Measurements from ENCODE around the gene OR56A5.
"Not testable (repeated sequence)": the region's sequence is repeated elsewhere in the genome, so short reads cannot be mapped to it uniquely, and the experiment has no call there.

OR56A5 gene

GRCh38 chr11:5966958-5967357 lies 1.3 kb downstream of the OR56A5 start:
- TF ChIP-seq, protein P1, sequence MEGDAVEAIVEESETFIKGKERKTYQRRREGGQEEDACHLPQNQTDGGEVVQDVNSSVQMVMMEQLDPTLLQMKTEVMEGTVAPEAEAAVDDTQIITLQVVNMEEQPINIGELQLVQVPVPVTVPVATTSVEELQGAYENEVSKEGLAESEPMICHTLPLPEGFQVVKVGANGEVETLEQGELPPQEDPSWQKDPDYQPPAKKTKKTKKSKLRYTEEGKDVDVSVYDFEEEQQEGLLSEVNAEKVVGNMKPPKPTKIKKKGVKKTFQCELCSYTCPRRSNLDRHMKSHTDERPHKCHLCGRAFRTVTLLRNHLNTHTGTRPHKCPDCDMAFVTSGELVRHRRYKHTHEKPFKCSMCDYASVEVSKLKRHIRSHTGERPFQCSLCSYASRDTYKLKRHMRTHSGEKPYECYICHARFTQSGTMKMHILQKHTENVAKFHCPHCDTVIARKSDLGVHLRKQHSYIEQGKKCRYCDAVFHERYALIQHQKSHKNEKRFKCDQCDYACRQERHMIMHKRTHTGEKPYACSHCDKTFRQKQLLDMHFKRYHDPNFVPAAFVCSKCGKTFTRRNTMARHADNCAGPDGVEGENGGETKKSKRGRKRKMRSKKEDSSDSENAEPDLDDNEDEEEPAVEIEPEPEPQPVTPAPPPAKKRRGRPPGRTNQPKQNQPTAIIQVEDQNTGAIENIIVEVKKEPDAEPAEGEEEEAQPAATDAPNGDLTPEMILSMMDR (IDR thresholded peaks at IDR 0.05), result no peak
- Histone ChIP-seq H3K9ac (no peak overlapping the region), H3K4me1 (no peaks in the 10 kb centered on the region), H3K79me2 (no peaks in the 10 kb centered on the region), H3K4me2 (ENCODE audit: low read length) (no peak overlapping the region), H3K4me3 (ENCODE audit: low read depth, low read length) (no peak overlapping the region), H3K27me3 (ENCODE audit: control insufficient read depth, insufficient read depth, low read length) (no peaks in the 10 kb centered on the region), H3K27ac (no peak overlapping the region), H3K36me3 (ENCODE audit: control insufficient read depth, insufficient read depth, low read length) (no peaks in the 10 kb centered on the region), H3K9me3 (ENCODE audit: control insufficient read depth, low read length) (no peaks in the 10 kb centered on the region), H2AFZ (no peak overlapping the region)

DNA sequence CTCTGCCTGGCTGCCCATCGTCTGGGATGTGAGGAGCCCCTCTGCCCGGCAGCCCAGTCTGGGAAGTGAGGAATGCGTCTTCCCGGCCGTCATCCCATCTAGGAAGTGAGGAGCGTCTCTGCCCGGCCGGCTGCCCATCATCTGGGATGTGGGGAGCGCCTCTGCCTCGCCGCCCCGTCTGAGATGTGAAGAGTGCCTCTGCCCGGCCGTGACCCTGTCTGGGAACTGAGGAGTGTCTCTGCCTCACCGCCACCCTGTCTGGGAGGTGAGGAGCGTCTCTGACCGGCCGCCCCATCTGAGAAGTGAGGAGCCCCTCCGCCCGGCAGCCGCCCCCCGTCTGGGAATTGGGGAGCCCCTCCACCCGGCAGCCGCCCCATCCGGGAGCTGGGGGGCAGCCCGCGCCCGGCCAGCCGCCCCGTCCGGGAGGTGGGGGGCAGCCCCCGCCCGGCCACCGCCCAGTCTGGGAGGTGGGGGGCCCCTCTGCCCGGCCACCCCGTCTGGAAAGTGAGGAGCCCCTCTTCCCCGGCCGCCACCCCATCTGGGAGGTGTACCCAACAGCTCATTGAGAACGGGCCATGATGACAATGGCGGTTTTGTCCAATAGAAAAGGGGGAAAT lies 7.5 kb downstream of the OR56A5 start:
- not testable (repeated sequence) for H3K36me3 ChIP-seq (ENCODE audit: control insufficient read depth, insufficient read depth, low read length); H3K4me3 ChIP-seq (ENCODE audit: low read depth, low read length)

DNA sequence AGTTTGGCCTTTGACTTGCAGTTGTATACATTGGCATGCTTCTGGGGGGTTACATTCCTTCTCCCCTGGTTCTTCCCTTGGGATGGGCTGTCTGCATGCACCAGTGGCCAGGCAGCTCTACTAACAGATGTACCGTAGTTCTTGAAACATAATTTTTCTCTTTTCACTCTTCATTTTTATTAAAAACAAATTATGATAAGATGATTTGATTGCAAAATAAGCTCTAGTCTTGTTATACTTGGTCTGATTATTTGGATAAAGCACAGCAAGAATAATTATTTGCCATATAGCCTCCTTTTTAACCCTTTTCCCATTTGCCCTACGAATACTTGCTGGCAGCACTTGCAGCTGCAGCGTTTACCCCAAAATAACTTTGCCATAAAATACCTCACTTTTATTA lies 12.7 kb downstream of the OR56A5 start:
- Histone ChIP-seq H3K9ac (no peak overlapping the region), H3K27ac (no peak overlapping the region), H3K36me3 (ENCODE audit: control insufficient read depth, insufficient read depth, low read length) (no peaks in the 10 kb centered on the region), H3K9me3 (ENCODE audit: control insufficient read depth, low read length) (no peaks in the 10 kb centered on the region), H2AFZ (no peak overlapping the region), H3K27me3 (ENCODE audit: control insufficient read depth, insufficient read depth, low read length) (no peaks in the 10 kb centered on the region), H3K4me3 (ENCODE audit: low read depth, low read length) (no peak overlapping the region), H3K4me2 (ENCODE audit: low read length) (no peak overlapping the region), H3K4me1 (no peaks in the 10 kb centered on the region), H3K79me2 (no peaks in the 10 kb centered on the region)
- TF ChIP-seq, protein P1 (IDR thresholded peaks at IDR 0.05), result no peak

More for the DNA sequence above, 7.5 kb downstream of the OR56A5 start:
- H3K27ac ChIP-seq; H2AFZ ChIP-seq; H3K4me2 ChIP-seq (ENCODE audit: low read length); H3K9me3 ChIP-seq (ENCODE audit: control insufficient read depth, low read length); H3K79me2 ChIP-seq; H3K9ac ChIP-seq; H3K4me1 ChIP-seq; H3K27me3 ChIP-seq (ENCODE audit: control insufficient read depth, insufficient read depth, low read length): not testable (repeated sequence)

GRCh38 chr11:5941951-5942350 lies 26.3 kb downstream of the OR56A5 start, which contains the start of gene OR56A3:
Gene OR56A3 (plus strand): TSS chr11:5942251. CDS start chr11:5947347, 5,096 bp downstream.
- Histone ChIP-seq H3K9ac (no peak within 1 kb of the TSS), H3K27me3 (ENCODE audit: control insufficient read depth, insufficient read depth, low read length) (no peaks in the 10 kb centered on the region), H3K9me3 (ENCODE audit: control insufficient read depth, low read length) (no peaks in the 10 kb centered on the region), H3K27ac (no peak within 1 kb of the TSS), H3K79me2 (no peaks in the 10 kb centered on the region), H2AFZ (no peak within 1 kb of the TSS), H3K4me2 (ENCODE audit: low read length) (no peak within 1 kb of the TSS), H3K4me3 (ENCODE audit: low read depth, low read length) (no peak within 1 kb of the TSS), H3K36me3 (ENCODE audit: control insufficient read depth, insufficient read depth, low read length) (no peaks in the 10 kb centered on the region), H3K4me1 (no peaks in the 10 kb centered on the region)
- TF ChIP-seq, protein P1 (IDR thresholded peaks at IDR 0.05), result no peak

GRCh38 chr11:5940748-5941147 lies 27.5 kb downstream of the OR56A5 start:
- no peaks in the 10 kb centered on the region for H3K36me3 ChIP-seq (ENCODE audit: control insufficient read depth, insufficient read depth, low read length)
- no peaks in the 10 kb centered on the region for H3K4me1 ChIP-seq
- no peak overlapping the region for H3K4me3 ChIP-seq (ENCODE audit: low read depth, low read length)
- H3K27ac ChIP-seq, result no peak overlapping the region
- no peak overlapping the region for H3K9ac ChIP-seq
- H3K27me3 ChIP-seq (ENCODE audit: control insufficient read depth, insufficient read depth, low read length), result no peaks in the 10 kb centered on the region
- H3K4me2 ChIP-seq (ENCODE audit: low read length), result no peak overlapping the region
- H2AFZ ChIP-seq, result no peak overlapping the region
- no peaks in the 10 kb centered on the region for H3K9me3 ChIP-seq (ENCODE audit: control insufficient read depth, low read length)
- H3K79me2 ChIP-seq, result no peaks in the 10 kb centered on the region
- TF ChIP-seq, protein P1 (IDR thresholded peaks at IDR 0.05), result no peak
